ENCODE data around the gene SYNGR1. TPM values are rescaled to one million over a fixed set of nuclear protein-coding genes. Genes with fewer than 3 reads are reported as not detected.

SYNGR1 gene
- total and polyA plus RNA-seq, 2 experiments from 2014 or later, result 30.9 to 37.0 TPM

- Mint-ChIP-seq H3K4me1 (peaks cover 25% of the 10 kb centered on the region), H3K36me3 (ENCODE audit: low read depth) (no peaks in the 10 kb centered on the region), H3K4me3 (peak overlapping the region; percentile 82), H3K27ac (no peak overlapping the region), H3K9me3 (no peaks in the 10 kb centered on the region), H3K27me3 (ENCODE audit: insufficient read depth, low read depth, poor library complexity) (peaks cover 12% of the 10 kb centered on the region)
- peaks cover 5% of the 10 kb centered on the region for H3K27me3 ChIP-seq (ENCODE audit: insufficient read depth)
- H3K27ac ChIP-seq (ENCODE audit: low read depth), result 0 out of 2 replicates have a peak overlapping the region, but pooled peaks have one; percentile 42
- ATAC-seq (no peak; the same call in 2 of the 3 replicates), DNase-seq (ENCODE audit: low spot score) (no peak)
- no peaks in the 10 kb centered on the region for H3K9me2 ChIP-seq (ENCODE audit: insufficient read depth)
- no peaks in the 10 kb centered on the region; the same call in 1 of the 2 replicates for H4K20me1 ChIP-seq (replicated peaks; ENCODE audit: insufficient read depth)
- TF ChIP-seq CREB1 (CRISPR knock-in tag; IDR thresholded peaks at IDR 0.05; ENCODE audit: low read depth), result no peak
- TF ChIP-seq STAT1 (IDR thresholded peaks at IDR 0.05; ENCODE audit: unreplicated experiment), result no peak
- TF ChIP-seq NANOG (IDR thresholded peaks at IDR 0.05; ENCODE audit: borderline replicate concordance), result no peak
- no peak for TF ChIP-seq ZNF331 (CRISPR knock-in tag; IDR thresholded peaks at IDR 0.05; ENCODE audit: low read depth)
- TF ChIP-seq REST (IDR thresholded peaks at IDR 0.05; ENCODE audit: unreplicated experiment), result no peak
- TF ChIP-seq ZNF114 (CRISPR knock-in tag; IDR thresholded peaks at IDR 0.05), result no peak
- no peak for TF ChIP-seq EZH2phosphoT487 (IDR thresholded peaks at IDR 0.05; ENCODE audit: unreplicated experiment)
- TF ChIP-seq EZH2 (IDR thresholded peaks at IDR 0.05; ENCODE audit: low read depth, unreplicated experiment), result no peak
- no peak for TF ChIP-seq JUNB (IDR thresholded peaks at IDR 0.05; ENCODE audit: unreplicated experiment)
- H3K4me1 ChIP-seq (ENCODE audit: insufficient read depth), result peaks cover 17% of the 10 kb centered on the region
- H3K4me3 ChIP-seq, result peak overlapping the region; percentile 79
- no peaks in the 10 kb centered on the region for H3K36me3 ChIP-seq (ENCODE audit: insufficient read depth)
- no peak overlapping the region for H2AFZ ChIP-seq
- H3K4me2 ChIP-seq, result peak overlapping the region; percentile 87
- peaks cover 5% of the 10 kb centered on the region; the same call in 1 of the 2 replicates for H3F3A ChIP-seq (replicated peaks; ENCODE audit: low read depth)
- H3K79me2 ChIP-seq (replicated peaks; ENCODE audit: insufficient read depth), result peaks cover 12% of the 10 kb centered on the region
Measured at GRCh38 chr22:39350757-39351688, 1.2 kb downstream of the SYNGR1 start.

GRCh38 chr22:39351689-39352214 is 2.0 kb downstream of the SYNGR1 start:
- DNase-seq (ENCODE audit: low spot score), result peak; percentile 64
- peak overlapping the region; percentile 87 for H3K4me2 ChIP-seq
- no peaks in the 10 kb centered on the region for H3K9me3 Mint-ChIP-seq
- TF ChIP-seq EZH2 (IDR thresholded peaks at IDR 0.05; ENCODE audit: low read depth, unreplicated experiment) (no peak), JUNB (IDR thresholded peaks at IDR 0.05; ENCODE audit: unreplicated experiment) (no peak), STAT1 (IDR thresholded peaks at IDR 0.05; ENCODE audit: unreplicated experiment) (no peak), CREB1 (CRISPR knock-in tag; IDR thresholded peaks at IDR 0.05; ENCODE audit: low read depth) (no peak), CTCF (conservative IDR thresholded peaks at IDR 0.05; ENCODE audit: low read depth in 2 of 2) (0 out of 4 replicates have a peak, but pooled peaks of 1 of the 2 experiments have one; percentile 21)

More at GRCh38 chr22:39351689-39352214, 2.0 kb downstream of the SYNGR1 start:
- Histone ChIP-seq H3K27me3 (ENCODE audit: insufficient read depth) (peaks cover 5% of the 10 kb centered on the region), H3K4me1 (ENCODE audit: insufficient read depth) (peaks cover 17% of the 10 kb centered on the region), H3F3A (replicated peaks; ENCODE audit: low read depth) (peaks cover 5% of the 10 kb centered on the region; the same call in 1 of the 2 replicates), H3K27ac (ENCODE audit: low read depth) (0 out of 2 replicates have a peak overlapping the region, but pooled peaks have one; percentile 42), H3K36me3 (ENCODE audit: insufficient read depth) (no peaks in the 10 kb centered on the region), H3K79me2 (replicated peaks; ENCODE audit: insufficient read depth) (peaks cover 12% of the 10 kb centered on the region), H2AFZ (no peak overlapping the region), H4K20me1 (replicated peaks; ENCODE audit: insufficient read depth) (no peaks in the 10 kb centered on the region; the same call in 1 of the 2 replicates), H3K9me2 (ENCODE audit: insufficient read depth) (no peaks in the 10 kb centered on the region), H3K4me3 (peak overlapping the region; percentile 79; the same call in 1 of the 2 replicates)
- H3K36me3 Mint-ChIP-seq (ENCODE audit: low read depth), result no peaks in the 10 kb centered on the region
- H3K27ac Mint-ChIP-seq, result peak overlapping the region; percentile 63
- H3K27me3 Mint-ChIP-seq (ENCODE audit: insufficient read depth, low read depth, poor library complexity), result peaks cover 15% of the 10 kb centered on the region
- H3K4me1 Mint-ChIP-seq, result peaks cover 25% of the 10 kb centered on the region
- peak; percentile 47 for ATAC-seq
- peak overlapping the region; percentile 52; the same call in 2 of the 3 replicates for H3K4me3 Mint-ChIP-seq
